ENCODE results near the gene PNCK. TPM values are rescaled to one million over a fixed set of nuclear protein-coding genes. Genes with fewer than 3 reads are reported as not detected.
A peak's percentile ranks its signal among the peaks of the same experiment; 100 is the strongest.

The PNCK gene
- total and polyA plus RNA-seq, 12 donors = 2.0 to 15.6 (median 5.7) TPM

- Histone ChIP-seq H3K36me3 (no peaks in the 10 kb centered on the region), H3K9me3 (no peaks in the 10 kb centered on the region), H3K27me3 (peaks cover 0 to 54% (median 0%) of the 10 kb centered on the region in 7 donors), H3K4me1 (peaks cover 0 to 23% (median 0%) of the 10 kb centered on the region in 9 donors), H3K4me3 (no peak overlapping the region), H3K27ac (no peak overlapping the region)
- ATAC-seq (no peak), DNase-seq (no peak)
- 0% methylated on average over 36 of the region's 69 CpGs; no CpG with 5 or more reads in 1 of the 2 donors for WGBS, 2 donors
- intact Hi-C loops (cut with DNase I) = loop anchor here in 1 of 10 donors (1.0 kb wide), 1 partner anchor 37 kb away; no protein-coding TSS in a partner anchor
- TF ChIP-seq, protein P1, sequence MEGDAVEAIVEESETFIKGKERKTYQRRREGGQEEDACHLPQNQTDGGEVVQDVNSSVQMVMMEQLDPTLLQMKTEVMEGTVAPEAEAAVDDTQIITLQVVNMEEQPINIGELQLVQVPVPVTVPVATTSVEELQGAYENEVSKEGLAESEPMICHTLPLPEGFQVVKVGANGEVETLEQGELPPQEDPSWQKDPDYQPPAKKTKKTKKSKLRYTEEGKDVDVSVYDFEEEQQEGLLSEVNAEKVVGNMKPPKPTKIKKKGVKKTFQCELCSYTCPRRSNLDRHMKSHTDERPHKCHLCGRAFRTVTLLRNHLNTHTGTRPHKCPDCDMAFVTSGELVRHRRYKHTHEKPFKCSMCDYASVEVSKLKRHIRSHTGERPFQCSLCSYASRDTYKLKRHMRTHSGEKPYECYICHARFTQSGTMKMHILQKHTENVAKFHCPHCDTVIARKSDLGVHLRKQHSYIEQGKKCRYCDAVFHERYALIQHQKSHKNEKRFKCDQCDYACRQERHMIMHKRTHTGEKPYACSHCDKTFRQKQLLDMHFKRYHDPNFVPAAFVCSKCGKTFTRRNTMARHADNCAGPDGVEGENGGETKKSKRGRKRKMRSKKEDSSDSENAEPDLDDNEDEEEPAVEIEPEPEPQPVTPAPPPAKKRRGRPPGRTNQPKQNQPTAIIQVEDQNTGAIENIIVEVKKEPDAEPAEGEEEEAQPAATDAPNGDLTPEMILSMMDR (IDR thresholded peaks at IDR 0.05) = no peak
Observed at GRCh38 chrX:153688071-153688470, 14.5 kb upstream of the PNCK start.

- WGBS, 2 donors = 2 to 5% methylated on average over 4 to 42 of the region's 66 CpGs
- DNase-seq = peak; percentile 73 to 80
- peaks cover 0 to 58% (median 0%) of the 10 kb centered on the region in 7 donors for H3K27me3 ChIP-seq
- H3K9me3 ChIP-seq = no peaks in the 10 kb centered on the region
- TF ChIP-seq, protein P1 (IDR thresholded peaks at IDR 0.05) = peak in 8 of 9 donors; percentile 11 to 55 (median 40)
- H3K36me3 ChIP-seq = no peaks in the 10 kb centered on the region
- H3K27ac ChIP-seq = peak within 1 kb of the TSS in 9 of 10 donors; percentile 70 to 82 (median 77)
- peak within 1 kb of the TSS; percentile 14 to 53 (median 47) for H3K4me3 ChIP-seq
- ATAC-seq = peak; percentile 45 to 76 (median 68)
- intact Hi-C loops (cut with DNase I) = loop anchor here in 1 of 10 donors (1.0 kb wide), 1 partner anchor 36 kb away; no protein-coding TSS in a partner anchor
- H3K4me1 ChIP-seq = peaks cover 0 to 17% (median 0%) of the 10 kb centered on the region in 9 donors
Observed at GRCh38 chrX:153687121-153688039, 13.8 kb upstream of the PNCK start, which contains the start of gene SLC6A8. Gene SLC6A8 (plus strand): TSS chrX:153687926. CDS start chrX:153688575, 649 bp downstream.

- DNase-seq (no peak), ATAC-seq (peak in 1 of 8 donors; percentile 12)
- intact Hi-C loops (cut with DNase I) = no loop called here
- H3K9me3 ChIP-seq = no peaks in the 10 kb centered on the region
- TF ChIP-seq, protein P1 (IDR thresholded peaks at IDR 0.05) = no peak
- H3K27me3 ChIP-seq = peaks cover 0 to 60% (median 0%) of the 10 kb centered on the region in 7 donors
- WGBS, 2 donors = 45 to 47% methylated on average over 9 of the region's 9 CpGs
- no peak overlapping the region for H3K27ac ChIP-seq
- no peak overlapping the region for H3K4me3 ChIP-seq
- H3K4me1 ChIP-seq = peaks cover 0 to 15% (median 0%) of the 10 kb centered on the region in 9 donors
- H3K36me3 ChIP-seq = no peaks in the 10 kb centered on the region
Observed at GRCh38 chrX:153686711-153687110, 13.1 kb upstream of the PNCK start.

Data from heart right ventricle (tissue), 16 donors.